Endothelial cell of umbilical vein (primary cell): ENCODE data around the gene PRSS57. TPM values are rescaled to one million over a fixed set of nuclear protein-coding genes. Genes with fewer than 3 reads are reported as not detected.
A peak's percentile ranks its signal among the peaks of the same experiment; 100 is the strongest.

Experiments used
- BruUV-seq: library from RNA; stranded (reverse); fragments of 400-500 nt; replicated peaks from 2 replicates; lab custom pipeline; 2021; lab: Mats Ljungman, UMichigan
- CTCF ChIA-PET: fragments of 300-600, 350-600 bp; sonication (Branson Sonifier 250); formaldehyde crosslinking; loops from one replicate; lab custom pipeline; 2021; ENCODE audit warnings: antibody characterized with exemption, inconsistent platforms; lab: Charles Lee
- POLR2A ChIA-PET: fragments of 300-600, 350-600 bp; sonication (Branson Sonifier 250); formaldehyde crosslinking; loops from one replicate; lab custom pipeline; 2021; ENCODE audit warnings: antibody characterized with exemption, inconsistent platforms; lab: Charles Lee
- DNase-seq: peaks from one replicate; pipeline ENCODE4 v3.0.0-alpha.2; 2011; ENCODE audit warnings: low read depth, low spot score
- FAIRE-seq: peaks from 2 replicates; lab custom pipeline; 2011; peaks lifted over from hg19 to GRCh38; lab: Jason Lieb, UNC
- H2AFZ ChIP-seq: 2 replicates; pipeline ENCODE4 v1.6.0; 2012; ENCODE audit warnings: low read depth, low read length, control low read depth, inconsistent platforms
- H3K27ac ChIP-seq: 2 replicates; pipeline ENCODE4 v1.5.1; 2011; ENCODE audit warnings: low read depth, mild to moderate bottlenecking, control low read depth, low read length, moderate library complexity; ENCODE audit not compliant: insufficient read depth
- H3K27me3 ChIP-seq, 2 experiments: 2 replicates each; pipeline versions ENCODE4 v1.6.0 to v1.6.1; 2011; ENCODE audit warnings: low read length in 2 of 2, mixed read lengths in 1 of 2; ENCODE audit not compliant: control insufficient read depth in 2 of 2, insufficient read depth in 2 of 2
- H3K36me3 ChIP-seq, 2 experiments: 2 replicates in 1 of 2; 3 replicates in 1 of 2; pipeline ENCODE4 v1.5.1; 2011; ENCODE audit warnings: low read length in 2 of 2, mild to moderate bottlenecking in 1 of 2, moderate library complexity in 1 of 2; ENCODE audit not compliant: control insufficient read depth in 2 of 2, insufficient read depth in 2 of 2; ENCODE audit errors: extremely low read depth in 1 of 2
- H3K4me1 ChIP-seq: 3 replicates; pipeline ENCODE4 v1.5.1; 2011; ENCODE audit warnings: mild to moderate bottlenecking, low read length; ENCODE audit not compliant: control insufficient read depth, insufficient read depth; ENCODE audit errors: extremely low read depth
- H3K4me2 ChIP-seq: 2 replicates; pipeline ENCODE4 v1.6.1; 2011; ENCODE audit warnings: low read length, control low read depth, mixed read lengths; ENCODE audit not compliant: insufficient read depth
- H3K4me3 ChIP-seq, 3 experiments: fragments of 200-600 bp in 1 of 3; sonication (generic), shearing (Covaris generic) in 1 of 3; replicated peaks in 1 of 3; 2 replicates each; pipeline ENCODE4 v1.5.1; 2011 to 2016; ENCODE audit warnings: control low read depth in 3 of 3, low read length in 3 of 3, mild to moderate bottlenecking in 2 of 3, inconsistent platforms in 1 of 3, low read depth in 1 of 3, moderate library complexity in 1 of 3; ENCODE audit not compliant: insufficient read depth in 1 of 3
- H3K79me2 ChIP-seq: 2 replicates; pipeline ENCODE4 v1.6.0; 2012; ENCODE audit warnings: low read length, inconsistent platforms; ENCODE audit not compliant: control insufficient read depth, insufficient read depth
- H3K9ac ChIP-seq: replicated peaks from 2 replicates; pipeline ENCODE3; 2011; ENCODE audit warnings: low read length, control low read depth; ENCODE audit not compliant: insufficient read depth; ENCODE audit errors: extremely low read depth
- H3K9me1 ChIP-seq: replicated peaks from 3 replicates; pipeline ENCODE4 v1.6.0; 2011; ENCODE audit warnings: mild to moderate bottlenecking, low read length; ENCODE audit not compliant: control insufficient read depth, insufficient read depth; ENCODE audit errors: extremely low read depth
- H3K9me3 ChIP-seq: replicated peaks from 2 replicates; pipeline ENCODE4 v1.5.1; 2012; ENCODE audit warnings: low read length, inconsistent platforms; ENCODE audit not compliant: control insufficient read depth, insufficient read depth
- H4K20me1 ChIP-seq: replicated peaks from 2 replicates; pipeline ENCODE3; 2011; ENCODE audit warnings: mild to moderate bottlenecking, low read length; ENCODE audit not compliant: control insufficient read depth, insufficient read depth; ENCODE audit errors: extremely low read depth
- CTCF ChIP-seq, 2 donors: IDR thresholded peaks; 1 replicate in 1 of 2; 2 replicates in 1 of 2; pipeline ENCODE4 v1.5.1; 2011; ENCODE audit warnings: low read length in 2 of 2, mild to moderate bottlenecking in 2 of 2, moderate library complexity in 2 of 2, control low read depth in 1 of 2, inconsistent platforms in 1 of 2, low read depth in 1 of 2; ENCODE audit not compliant: insufficient read depth in 1 of 2; ENCODE audit errors: extremely low read depth in 1 of 2
- EZH2 ChIP-seq: IDR thresholded peaks from 2 replicates; pipeline ENCODE4 v1.6.1; 2012; ENCODE audit warnings: borderline replicate concordance, low read depth, mild to moderate bottlenecking, moderate library complexity, low read length, inconsistent platforms; ENCODE audit not compliant: severe bottlenecking
- FOS ChIP-seq: IDR thresholded peaks from 2 replicates; pipeline ENCODE4 v1.6.1; 2011; ENCODE audit warnings: mild to moderate bottlenecking, low read length, moderate library complexity, borderline replicate concordance; ENCODE audit not compliant: insufficient read depth
- GATA2 ChIP-seq: IDR thresholded peaks from 2 replicates; pipeline ENCODE4 v1.7.0; 2011; ENCODE audit warnings: low read depth, mild to moderate bottlenecking, moderate library complexity, mixed read lengths, low read length; ENCODE audit not compliant: insufficient read length, insufficient read depth
- JUN ChIP-seq: IDR thresholded peaks from 2 replicates; pipeline ENCODE4 v1.6.1; 2011; ENCODE audit warnings: borderline replicate concordance, low read depth; ENCODE audit not compliant: insufficient read length, insufficient read depth
- MAX ChIP-seq: IDR thresholded peaks from 2 replicates; pipeline ENCODE4 v1.6.1; 2011; ENCODE audit not compliant: insufficient read depth, insufficient read length
- MYC ChIP-seq: IDR thresholded peaks from one replicate; pipeline ENCODE4 v1.6.1; 2011; ENCODE audit warnings: mild to moderate bottlenecking, low read depth, low read length
- POLR2A ChIP-seq: IDR thresholded peaks from 2 replicates; pipeline ENCODE4 v1.6.1; 2012; ENCODE audit warnings: low read depth, mild to moderate bottlenecking, control low read depth, low read length
- POLR2AphosphoS5 ChIP-seq: IDR thresholded peaks from 2 replicates; pipeline ENCODE4 v1.6.1; 2012; ENCODE audit warnings: low read depth, mild to moderate bottlenecking, control low read depth, low read length, moderate library complexity; ENCODE audit not compliant: insufficient read depth
- dilution Hi-C: fragments of 300-500 bp; cut with MboI; formaldehyde crosslinking; loops from one replicate; pipeline ENCODE4 v1.15.0; 2019; ENCODE audit warnings: low sequenced_read_pairs; ENCODE audit not compliant: extremely low pct_ligation_motif_present
- intact Hi-C: fragments of 100-400 bp; cut with micrococcal nuclease; formaldehyde crosslinking; loops from one replicate; pipeline ENCODE4 v1.10.0; 2022
- polyA plus RNA-seq, 4 experiments: library from polyadenylated mRNA; depleted of rRNA in 3 of 4; stranded (reverse) in 3 of 4; unstranded in 1 of 4; fragments of >200 nt; gene quantifications; 2 replicates each; pipeline versions ENCODE4 v1.2.1 to v1.2.3, GENCODE V29; 2011 to 2012; ENCODE audit warnings: missing spikeins in 1 of 4
- total RNA-seq: library from RNA; stranded (reverse); gene quantifications from 2 replicates; pipeline ENCODE4 v1.2.3, GENCODE V29; 2021

Gene PRSS57
- total and polyA plus RNA-seq, 2 donors (not counting 3 experiments of a cell fraction or from before 2014, with no cell fraction given), result not detected

GRCh38 chr19:676007-676338 is 19.3 kb downstream of the PRSS57 start:
- DNase-seq (no peak), FAIRE-seq (no peak)
- no peaks in the 10 kb centered on the region for H3K27me3 ChIP-seq
- intact Hi-C loops, result no loop called here
- no peaks in the 10 kb centered on the region for H3K9me1 ChIP-seq
- TF ChIP-seq POLR2A (no peak), FOS (no peak), POLR2AphosphoS5 (no peak), GATA2 (no peak), JUN (no peak), CTCF (IDR thresholded peaks at IDR 0.05; ENCODE audit: extremely low read depth in 1 of 2, insufficient read depth in 1 of 2, low read depth in 1 of 2, low read length in 2 of 2) (no peak), MAX (no peak), MYC (no peak), EZH2 (no peak)
- H3K36me3 ChIP-seq, result no peaks in the 10 kb centered on the region
- POLR2A ChIA-PET, result no interaction called here
- dilution Hi-C loops, result no loop called here
- CTCF ChIA-PET, result interaction anchor here (1.0 to 3.5 kb wide), 2 partner anchors 9 to 58 kb away, joined by 3 to 20 read pairs; no protein-coding TSS in a partner anchor
- H3K4me3 ChIP-seq, result no peak overlapping the region
- H4K20me1 ChIP-seq, result no peaks in the 10 kb centered on the region
- peaks cover 12% of the 10 kb centered on the region for H3K79me2 ChIP-seq
- H3K4me1 ChIP-seq, result peaks cover 16% of the 10 kb centered on the region
- no TSS peak for BruUV-seq
- H3K27ac ChIP-seq, result no peak overlapping the region
- H3K9me3 ChIP-seq, result no peaks in the 10 kb centered on the region
- no peak overlapping the region for H3K9ac ChIP-seq
- peak overlapping the region; percentile 13 for H3K4me2 ChIP-seq
- no peak overlapping the region for H2AFZ ChIP-seq
